Measurements from ENCODE around the gene NPFFR1.

Gene NPFFR1

GRCh38 chr10:70277396-70278030 lies 6.3 kb downstream of the NPFFR1 start:
- Histone ChIP-seq H3K9me3 (ENCODE audit: control insufficient read depth, low read length) (no peaks in the 10 kb centered on the region), H3K4me3 (ENCODE audit: low read depth, low read length) (no peak overlapping the region), H3K36me3 (ENCODE audit: control insufficient read depth, insufficient read depth, low read length) (no peaks in the 10 kb centered on the region), H3K27me3 (ENCODE audit: control insufficient read depth, insufficient read depth, low read length) (no peaks in the 10 kb centered on the region), H3K4me2 (ENCODE audit: low read length) (no peak overlapping the region), H3K27ac (no peak overlapping the region), H2AFZ (no peak overlapping the region), H3K4me1 (no peaks in the 10 kb centered on the region), H3K9ac (no peak overlapping the region), H3K79me2 (no peaks in the 10 kb centered on the region)
- TF ChIP-seq CTCF (IDR thresholded peaks at IDR 0.05), result no peak

GRCh38 chr10:70274643-70275042 lies 9.2 kb downstream of the NPFFR1 start:
- no peak overlapping the region for H3K27ac ChIP-seq
- H3K9me3 ChIP-seq (ENCODE audit: control insufficient read depth, low read length), result no peaks in the 10 kb centered on the region
- no peak overlapping the region for H3K4me3 ChIP-seq (ENCODE audit: low read depth, low read length)
- no peak overlapping the region for H3K9ac ChIP-seq
- H2AFZ ChIP-seq, result no peak overlapping the region
- no peaks in the 10 kb centered on the region for H3K27me3 ChIP-seq (ENCODE audit: control insufficient read depth, insufficient read depth, low read length)
- H3K79me2 ChIP-seq, result no peaks in the 10 kb centered on the region
- H3K36me3 ChIP-seq (ENCODE audit: control insufficient read depth, insufficient read depth, low read length), result no peaks in the 10 kb centered on the region
- no peak for TF ChIP-seq CTCF (IDR thresholded peaks at IDR 0.05)
- H3K4me2 ChIP-seq (ENCODE audit: low read length), result no peak overlapping the region
- H3K4me1 ChIP-seq, result no peaks in the 10 kb centered on the region

- Histone ChIP-seq H3K9ac (no peak overlapping the region), H3K4me3 (ENCODE audit: low read depth, low read length) (no peak overlapping the region), H2AFZ (peak overlapping the region; percentile 44), H3K27ac (no peak overlapping the region), H3K4me2 (ENCODE audit: low read length) (no peak overlapping the region), H3K27me3 (ENCODE audit: control insufficient read depth, insufficient read depth, low read length) (no peaks in the 10 kb centered on the region), H3K9me3 (ENCODE audit: control insufficient read depth, low read length) (no peaks in the 10 kb centered on the region), H3K36me3 (ENCODE audit: control insufficient read depth, insufficient read depth, low read length) (no peaks in the 10 kb centered on the region), H3K79me2 (no peaks in the 10 kb centered on the region), H3K4me1 (no peaks in the 10 kb centered on the region)
- TF ChIP-seq CTCF (IDR thresholded peaks at IDR 0.05), result peak; percentile 25
These were observed 10.9 kb downstream of the NPFFR1 start for GRCh38 chr10:70272925-70273316.

GRCh38 chr10:70271996-70272924 lies 11.5 kb downstream of the NPFFR1 start:
- no peak overlapping the region for H3K4me2 ChIP-seq (ENCODE audit: low read length)
- no peaks in the 10 kb centered on the region for H3K27me3 ChIP-seq (ENCODE audit: control insufficient read depth, insufficient read depth, low read length)
- TF ChIP-seq CTCF (IDR thresholded peaks at IDR 0.05), result no peak
- no peak overlapping the region for H3K27ac ChIP-seq
- no peaks in the 10 kb centered on the region for H3K9me3 ChIP-seq (ENCODE audit: control insufficient read depth, low read length)
- no peak overlapping the region for H3K9ac ChIP-seq
- no peaks in the 10 kb centered on the region for H3K36me3 ChIP-seq (ENCODE audit: control insufficient read depth, insufficient read depth, low read length)
- no peaks in the 10 kb centered on the region for H3K4me1 ChIP-seq
- H2AFZ ChIP-seq, result no peak overlapping the region
- no peaks in the 10 kb centered on the region for H3K79me2 ChIP-seq
- no peak overlapping the region for H3K4me3 ChIP-seq (ENCODE audit: low read depth, low read length)
